Left cardiac atrium (tissue), 4 donors: Measurements from ENCODE around the gene KIF26A. TPM values are rescaled to one million over a fixed set of nuclear protein-coding genes. Genes with fewer than 3 reads are reported as not detected.

Source experiments
- ATAC-seq, 2 donors: fragments of 200-7000 bp; cut with Tn5 transposase; one replicate each; pipeline ENCODE4 v1.9.1; 2020; ENCODE audit warnings: mild to moderate bottlenecking in 2 of 2, moderate library complexity in 2 of 2
- DNase-seq: peaks from one replicate; pipeline ENCODE4 v3.0.0-alpha.2; 2020
- intact Hi-C, 2 donors: fragments of 100-400 bp; cut with DNase I; formaldehyde crosslinking; loops; one replicate each; pipeline versions ENCODE4 v1.14.1 to v1.15.1; 2022 to 2023
- total RNA-seq, 2 donors: library from RNA; stranded (reverse); fragmentation: NEBNext Ultra II Directional; extraction: Animal tissue kit (Norgen Biotek cat#: 25700); gene quantifications; one replicate each; pipeline ENCODE4 v1.2.1, GENCODE V29; 2021
- donor health status: DM: no; HTN: yes; CAD: no.
- donor health status: DM: no; HTN: yes; CAD: no; lungs with severe emphysema.
- donor health status: DM: yes; HTN: yes; CAD: no.
- donor health status: Dilated cardiomyopathy.

KIF26A gene
- total RNA-seq, 2 donors from 2014 or later, result 7.6 to 8.1 TPM

- intact Hi-C loops, result no loop called here
- DNase-seq, result no peak
- ATAC-seq, result no peak
Measured at GRCh38 chr14:104180561-104181165, 42.3 kb downstream of the KIF26A start.

DNA sequence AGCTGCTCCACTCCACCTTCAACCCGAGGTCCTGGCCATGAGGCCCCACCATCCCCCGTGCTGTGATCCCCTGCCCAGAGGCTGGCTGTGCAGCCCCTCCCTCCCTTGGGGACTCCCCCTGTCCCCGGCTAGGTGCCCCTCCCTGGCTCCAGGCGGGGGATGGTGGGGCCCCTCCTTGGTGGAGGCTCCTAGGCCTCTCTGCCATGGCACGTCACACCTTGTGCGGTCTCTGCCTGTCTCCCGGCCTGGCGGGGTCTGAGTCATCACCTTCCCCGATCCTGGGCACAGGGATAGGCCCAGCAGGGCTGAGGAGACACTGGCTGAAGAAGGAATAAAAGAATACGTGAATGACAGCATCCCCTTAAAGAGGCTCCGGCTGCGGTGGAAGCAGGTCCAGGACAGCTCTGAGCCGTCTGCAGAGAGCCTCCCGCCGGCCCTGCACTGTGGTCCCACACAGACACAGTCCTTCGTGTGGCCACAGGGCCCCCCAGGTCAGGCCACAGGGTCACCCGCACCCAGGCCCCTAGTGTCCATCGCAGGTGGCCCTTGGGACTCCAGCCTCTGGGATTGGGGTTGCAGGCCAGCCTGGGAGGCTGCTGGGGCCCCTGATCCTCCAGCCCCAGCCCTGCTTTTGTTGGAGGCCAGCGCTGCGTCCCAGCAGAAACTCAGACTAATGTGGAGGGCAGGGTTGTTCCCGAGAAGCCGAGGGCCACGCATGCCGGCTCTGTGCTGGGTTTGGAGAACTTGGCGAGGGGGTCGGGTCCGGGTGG lies 43.6 kb downstream of the KIF26A start:
- intact Hi-C loops, result no loop called here
- no peak for DNase-seq
- no peak for ATAC-seq

- intact Hi-C loops, result no loop called here
- no peak for DNase-seq
- ATAC-seq, result no peak
Measured at GRCh38 chr14:104182857-104183425, 44.6 kb downstream of the KIF26A start.

DNA sequence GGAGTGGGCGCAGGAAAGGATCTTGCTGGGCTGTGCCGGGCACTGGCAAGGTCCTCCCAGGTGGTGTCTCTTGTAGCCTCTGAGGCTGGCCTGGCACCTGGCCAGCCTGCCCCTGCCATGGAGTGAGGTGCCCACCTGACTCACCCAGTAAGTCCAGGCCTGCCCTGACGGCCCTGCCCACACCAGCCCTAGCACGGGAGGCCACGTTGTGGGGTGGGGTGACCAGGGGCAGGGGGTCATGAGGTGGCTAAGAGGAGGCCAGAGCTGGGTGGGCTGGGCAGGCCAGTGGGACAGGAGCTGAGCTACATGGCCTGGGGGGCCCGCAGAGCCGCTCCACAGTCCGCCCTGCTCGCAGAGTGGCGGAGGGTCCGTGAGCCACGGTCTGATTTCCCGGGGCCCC lies 45.4 kb downstream of the KIF26A start:
- ATAC-seq (no peak), DNase-seq (no peak)
- intact Hi-C loops, result no loop called here

GRCh38 chr14:104184506-104184905 lies 46.1 kb downstream of the KIF26A start:
- ATAC-seq (no peak), DNase-seq (no peak)
- intact Hi-C loops, result no loop called here

GRCh38 chr14:104184911-104185499 lies 46.6 kb downstream of the KIF26A start:
- peak; percentile 76 for DNase-seq
- ATAC-seq, result peak; percentile 23 to 48
- intact Hi-C loops, result no loop called here

DNA sequence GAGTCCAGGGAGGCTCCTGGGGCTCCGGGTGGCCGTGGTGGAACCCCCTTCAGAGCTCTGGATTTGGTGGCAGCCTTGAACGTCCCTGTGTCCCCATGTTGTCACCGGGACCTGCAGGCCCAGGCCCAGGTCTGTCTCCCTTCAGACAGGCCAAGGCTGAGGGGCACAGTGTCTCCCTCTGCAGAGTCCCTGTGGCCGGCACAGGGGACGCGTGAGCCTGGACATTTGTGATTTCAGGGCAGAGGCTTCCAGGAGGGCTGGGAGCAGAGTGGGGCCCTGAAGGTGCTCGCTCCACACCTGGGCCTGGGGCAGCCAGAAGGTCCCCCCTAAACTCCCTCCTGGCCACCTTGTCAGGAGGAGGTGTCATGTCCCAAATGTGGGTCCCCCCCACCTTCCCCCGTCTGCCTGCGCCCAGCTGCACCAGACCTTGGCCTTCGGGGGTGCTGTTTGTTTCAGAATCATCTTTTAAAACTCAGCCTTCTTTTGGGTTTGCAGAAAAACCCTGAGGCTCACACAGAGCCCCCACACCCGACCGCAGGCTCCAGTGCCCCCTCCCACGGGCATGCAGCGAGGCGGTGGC lies 47.6 kb downstream of the KIF26A start:
- DNase-seq (no peak), ATAC-seq (no peak)
- intact Hi-C loops, result no loop called here

GRCh38 chr14:104186575-104186974 lies 48.2 kb downstream of the KIF26A start:
- no peak for DNase-seq
- intact Hi-C loops, result no loop called here

DNA sequence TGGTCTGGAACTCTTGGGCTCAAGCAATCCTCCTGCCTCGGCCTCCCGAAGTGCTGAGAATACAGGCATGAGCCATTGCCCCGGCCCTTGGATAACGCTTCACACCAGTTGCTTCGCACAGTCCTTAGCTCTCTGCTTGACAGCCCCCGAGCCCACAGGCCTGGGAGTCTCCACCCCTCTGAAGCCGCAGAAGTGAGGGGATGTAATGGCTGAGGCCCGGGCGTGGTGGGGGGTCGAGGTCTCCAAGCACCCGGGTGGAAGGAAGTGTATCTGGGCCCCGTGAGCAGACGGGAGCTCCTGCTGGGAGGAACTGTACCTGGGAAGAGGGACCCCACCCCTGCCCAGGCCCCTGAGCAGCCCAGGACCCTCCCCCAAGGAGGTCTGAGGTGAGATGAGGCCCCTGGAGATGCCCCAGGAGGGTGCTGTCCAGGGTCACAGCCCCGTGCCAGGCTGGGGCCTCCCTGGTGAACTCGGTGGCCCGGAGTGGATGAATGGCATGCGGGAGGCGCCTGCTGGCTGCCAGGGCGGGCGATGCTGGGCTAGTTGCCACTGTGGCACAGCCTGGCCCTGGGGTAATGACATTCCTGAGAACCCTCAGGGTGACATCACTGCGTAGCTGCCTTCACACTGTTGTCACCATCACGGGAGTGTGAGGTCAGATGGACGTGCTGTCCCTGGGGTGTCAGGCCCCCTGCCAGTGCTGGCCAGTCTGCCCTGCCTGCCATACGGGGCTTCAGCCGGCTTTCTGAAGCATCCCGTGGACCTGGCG lies 48.9 kb downstream of the KIF26A start:
- no peak for DNase-seq
- peak in 1 of 2 donors; percentile 29 for ATAC-seq
- intact Hi-C loops, result no loop called here

More at GRCh38 chr14:104186575-104186974, 48.2 kb downstream of the KIF26A start:
- no peak for ATAC-seq

GRCh38 chr14:104187931-104188726 lies 49.7 kb downstream of the KIF26A start:
- intact Hi-C loops, result no loop called here
- ATAC-seq (no peak), DNase-seq (no peak)

- intact Hi-C loops, result no loop called here
- ATAC-seq (no peak), DNase-seq (no peak)
Measured at GRCh38 chr14:104188727-104189400, 50.5 kb downstream of the KIF26A start.

DNA sequence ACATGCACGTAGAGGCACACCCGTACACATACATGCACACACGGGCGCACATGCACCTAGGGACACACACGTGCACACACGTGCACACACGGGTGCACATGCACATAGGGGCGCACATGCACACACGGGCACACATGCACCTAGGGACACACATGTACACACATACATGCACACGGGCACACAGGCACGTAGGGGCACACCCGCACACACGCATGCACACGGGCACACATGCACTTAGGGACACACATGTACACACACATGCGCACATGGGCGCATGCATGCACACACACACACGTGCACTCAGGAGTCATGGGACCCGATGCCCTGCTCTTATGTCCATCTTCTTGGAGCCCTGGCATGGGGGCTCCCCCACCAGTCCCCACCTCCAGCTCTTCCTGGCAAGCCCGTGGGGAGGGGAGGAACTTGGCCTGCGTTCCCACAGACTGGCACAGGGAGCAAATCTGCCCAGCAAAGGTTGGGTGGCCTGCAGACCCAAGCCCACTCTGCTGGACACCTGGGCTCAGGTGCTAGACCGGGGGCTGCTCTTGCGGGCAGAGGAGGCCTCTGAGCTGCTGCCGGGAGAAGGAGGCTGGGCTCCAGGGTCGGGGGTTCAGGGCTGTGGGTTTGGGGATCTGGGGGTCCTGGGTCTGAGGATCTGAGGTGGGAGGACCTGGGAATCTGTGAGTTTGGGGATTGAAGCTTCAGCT lies 51.4 kb downstream of the KIF26A start:
- ATAC-seq (no peak), DNase-seq (no peak)
- intact Hi-C loops, result no loop called here

GRCh38 chr14:104190396-104191000 lies 52.1 kb downstream of the KIF26A start:
- ATAC-seq (no peak), DNase-seq (no peak)
- intact Hi-C loops, result no loop called here

DNA sequence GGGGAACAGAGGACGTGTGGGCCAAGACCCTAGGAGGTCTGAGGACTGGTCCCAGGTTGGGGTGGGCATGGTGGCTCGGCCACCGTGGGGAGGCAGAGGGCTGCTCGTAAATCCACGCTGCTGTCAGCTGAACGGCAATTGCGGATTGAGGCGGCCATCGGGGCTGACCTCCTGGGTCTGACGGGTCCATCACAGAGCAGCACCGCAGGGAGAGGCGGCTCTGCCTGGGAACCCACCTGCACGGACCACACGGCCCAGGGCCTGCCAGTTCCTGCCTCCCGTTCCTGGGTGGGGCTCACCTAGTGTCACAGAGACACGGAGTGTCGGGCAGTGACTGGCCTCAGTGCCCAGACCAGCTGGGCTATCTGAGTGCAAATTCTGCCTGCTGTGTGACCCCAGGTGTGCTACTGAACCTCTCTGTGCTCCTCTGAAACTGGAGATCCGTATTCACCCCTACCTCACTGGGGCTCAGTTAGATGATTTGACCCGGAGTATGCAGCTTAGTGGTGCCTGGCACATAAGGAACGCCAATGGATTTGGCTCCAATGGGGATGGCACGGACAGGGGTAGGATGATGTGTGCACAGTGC lies 53.1 kb downstream of the KIF26A start:
- DNase-seq (no peak), ATAC-seq (no peak)
- intact Hi-C loops, result no loop called here

DNA sequence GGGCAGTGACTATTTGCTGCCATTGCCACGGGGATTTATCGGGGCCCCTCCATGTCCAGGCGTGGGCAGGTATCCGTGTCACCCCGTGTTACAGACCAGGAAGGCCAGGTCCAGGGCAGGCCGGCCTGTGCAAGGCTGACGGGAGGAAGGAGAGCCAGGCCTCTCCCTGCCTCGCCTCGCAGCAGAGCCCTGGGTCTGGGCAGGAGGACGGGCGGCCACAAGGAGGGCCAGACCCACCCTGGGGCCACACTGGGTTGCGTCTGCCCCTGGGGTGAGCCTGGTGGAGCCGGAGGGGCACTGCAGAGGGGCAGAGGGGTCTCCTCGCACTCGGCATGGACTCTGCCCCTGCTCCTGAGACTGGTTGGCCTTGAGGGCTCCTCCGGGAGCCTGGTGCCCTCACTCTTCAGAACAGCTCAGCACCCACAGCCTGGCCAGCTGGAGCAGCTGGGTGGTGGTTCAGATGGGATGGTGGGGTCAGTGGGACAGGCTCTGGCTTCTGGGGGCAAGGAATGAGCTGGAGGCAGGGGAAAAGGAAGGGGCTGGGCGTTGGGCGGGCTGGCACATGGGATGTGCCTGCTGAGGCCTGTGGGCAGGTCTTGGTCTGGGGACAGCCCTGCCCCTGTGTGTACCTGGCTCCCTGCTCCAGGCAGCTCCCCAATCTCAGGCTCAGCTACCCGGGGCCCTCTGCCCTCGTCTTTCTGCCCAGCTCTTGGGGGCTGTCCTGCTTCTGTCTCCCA lies 53.9 kb downstream of the KIF26A start:
- intact Hi-C loops, result no loop called here
- ATAC-seq (no peak), DNase-seq (no peak)

GRCh38 chr14:104192883-104193245 lies 54.5 kb downstream of the KIF26A start:
- ATAC-seq, result no peak
- intact Hi-C loops, result no loop called here
- DNase-seq, result no peak
